DOHH2 (cell line): Measurements from ENCODE around the gene FKBP8.
"Not testable (repeated sequence)": the region's sequence is repeated elsewhere in the genome, so short reads cannot be mapped to it uniquely, and the experiment has no call there.

Experiments
- H3F3A ChIP-seq: fragments of 200-600 bp; sonication (generic), shearing (Covaris generic); 2 replicates; pipeline ENCODE4 v1.6.0; 2016; ENCODE audit warnings: antibody characterized with exemption, mild to moderate bottlenecking; ENCODE audit not compliant: control insufficient read depth, insufficient read depth
- H3K27ac ChIP-seq: fragments of 200-600 bp; sonication (generic); 2 replicates; pipeline ENCODE4 v1.5.1; 2014; ENCODE audit warnings: low read depth, mild to moderate bottlenecking, low read length, moderate library complexity
- H3K27me3 ChIP-seq: fragments of 200-600 bp; sonication (generic); 2 replicates; pipeline ENCODE4 v1.6.1; 2014; ENCODE audit warnings: mild to moderate bottlenecking, low read length, mixed read lengths; ENCODE audit not compliant: control insufficient read depth
- H3K36me3 ChIP-seq: fragments of 200-600 bp; sonication (generic); 2 replicates; pipeline ENCODE4 v1.6.1; 2014; ENCODE audit warnings: mild to moderate bottlenecking, low read length, moderate library complexity, mixed read lengths; ENCODE audit not compliant: control insufficient read depth
- H3K4me1 ChIP-seq: fragments of 200-600 bp; sonication (generic); 2 replicates; pipeline ENCODE4 v1.6.1; 2014; ENCODE audit warnings: mild to moderate bottlenecking, low read length, mixed read lengths; ENCODE audit not compliant: control insufficient read depth
- H3K4me2 ChIP-seq: fragments of 200-600 bp; sonication (generic); 2 replicates; pipeline ENCODE4 v1.6.0; 2014; ENCODE audit warnings: mild to moderate bottlenecking, low read length, moderate library complexity
- H3K4me3 ChIP-seq: fragments of 200-600 bp; sonication (generic); 2 replicates; pipeline ENCODE4 v1.5.1; 2014; ENCODE audit warnings: mild to moderate bottlenecking, low read length, mixed read lengths
- H3K79me2 ChIP-seq: fragments of 200-600 bp; sonication (generic); 2 replicates; pipeline ENCODE4 v1.6.1; 2014; ENCODE audit warnings: mild to moderate bottlenecking, low read length, mixed read lengths; ENCODE audit not compliant: control insufficient read depth
- H3K9me2 ChIP-seq: fragments of 200-600 bp; sonication (generic); replicated peaks from 2 replicates; pipeline ENCODE4 v1.6.1; 2014; ENCODE audit warnings: mild to moderate bottlenecking, low read length, mixed read lengths; ENCODE audit not compliant: control insufficient read depth
- H3K9me3 ChIP-seq: fragments of 200-600 bp; sonication (generic); 2 replicates; pipeline ENCODE4 v1.6.1; 2014; ENCODE audit warnings: antibody characterized with exemption, low read length, mixed read lengths; ENCODE audit not compliant: control insufficient read depth, insufficient read depth
- H4K20me1 ChIP-seq: fragments of 200-600 bp; sonication (generic); 2 replicates; pipeline ENCODE4 v1.6.0; 2014; ENCODE audit warnings: low read depth, mild to moderate bottlenecking, antibody characterized with exemption, low read length, moderate library complexity; ENCODE audit not compliant: control insufficient read depth, insufficient read depth
- EZH2phosphoT487 ChIP-seq: fragments of 200-600 bp; sonication (generic); IDR thresholded peaks from 2 replicates; pipeline ENCODE4 v1.6.1; 2017; ENCODE audit warnings: borderline replicate concordance, mild to moderate bottlenecking, antibody characterized with exemption, low read length, moderate library complexity, mixed read lengths
- TF ChIP-seq, protein P1 (sequence below): fragments of 200-600 bp; sonication (generic); IDR thresholded peaks from one replicate; pipeline ENCODE4 v1.5.1; 2014; ENCODE audit warnings: antibody characterized with exemption, mild to moderate bottlenecking, low read depth, low read length; ENCODE audit not compliant: poor library complexity, severe bottlenecking

FKBP8 gene

DNA sequence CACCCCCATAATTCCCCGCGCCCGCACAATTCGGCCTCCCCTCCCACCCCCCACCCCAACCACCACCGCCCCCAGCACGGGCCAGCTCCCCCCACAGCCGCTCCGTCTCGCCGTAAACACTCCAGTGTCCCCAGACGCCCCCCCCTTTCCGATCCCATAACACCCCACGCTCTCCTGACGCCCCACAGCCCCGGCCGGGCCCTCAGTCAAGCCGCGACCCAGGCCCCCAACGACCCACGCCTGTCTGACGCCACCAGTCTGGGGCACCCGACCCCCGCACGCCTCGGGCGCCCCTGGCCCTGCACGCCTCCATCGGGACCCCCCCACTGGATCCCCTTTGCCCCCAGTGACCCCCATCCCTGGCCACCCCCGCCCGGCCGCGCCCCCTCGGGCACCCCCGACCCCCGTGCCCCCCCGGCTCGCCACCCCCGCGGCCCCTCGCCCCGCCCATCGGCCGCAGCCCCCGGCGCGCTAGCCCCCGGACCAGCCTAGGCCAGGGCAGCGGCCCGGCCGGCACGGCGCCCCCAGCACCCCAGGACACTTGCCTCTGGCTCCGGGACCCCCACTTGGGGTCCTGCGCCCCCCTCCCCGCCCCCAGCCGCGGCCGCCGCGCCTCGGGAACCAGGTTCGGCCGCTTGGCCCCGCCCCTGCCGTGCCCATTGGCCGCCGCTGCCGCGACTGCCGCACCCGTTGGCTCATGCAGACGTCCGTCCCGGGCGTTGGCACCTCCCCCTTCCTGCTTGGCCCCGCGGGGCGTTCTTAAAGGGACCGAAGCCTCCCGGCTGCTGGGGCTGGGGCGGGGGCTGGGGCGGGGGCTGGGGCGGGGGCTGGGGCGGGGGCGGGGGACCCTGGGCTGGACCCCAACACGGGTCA is at the start of gene FKBP8:
Gene FKBP8 (minus strand): TSS at position 633 of the 873 bp plus-strand sequence. CDS start 1,603 bp downstream, outside the sequence.
- H3K9me3 ChIP-seq = no peaks in the 10 kb centered on the region
- H3K9me2 ChIP-seq = no peaks in the 10 kb centered on the region
- no peaks in the 10 kb centered on the region for H4K20me1 ChIP-seq
- H3K27ac ChIP-seq = peak within 1 kb of the TSS; percentile 14; the same call in 1 of the 2 replicates
- TF ChIP-seq EZH2phosphoT487 = no peak
- TF ChIP-seq, protein P1, sequence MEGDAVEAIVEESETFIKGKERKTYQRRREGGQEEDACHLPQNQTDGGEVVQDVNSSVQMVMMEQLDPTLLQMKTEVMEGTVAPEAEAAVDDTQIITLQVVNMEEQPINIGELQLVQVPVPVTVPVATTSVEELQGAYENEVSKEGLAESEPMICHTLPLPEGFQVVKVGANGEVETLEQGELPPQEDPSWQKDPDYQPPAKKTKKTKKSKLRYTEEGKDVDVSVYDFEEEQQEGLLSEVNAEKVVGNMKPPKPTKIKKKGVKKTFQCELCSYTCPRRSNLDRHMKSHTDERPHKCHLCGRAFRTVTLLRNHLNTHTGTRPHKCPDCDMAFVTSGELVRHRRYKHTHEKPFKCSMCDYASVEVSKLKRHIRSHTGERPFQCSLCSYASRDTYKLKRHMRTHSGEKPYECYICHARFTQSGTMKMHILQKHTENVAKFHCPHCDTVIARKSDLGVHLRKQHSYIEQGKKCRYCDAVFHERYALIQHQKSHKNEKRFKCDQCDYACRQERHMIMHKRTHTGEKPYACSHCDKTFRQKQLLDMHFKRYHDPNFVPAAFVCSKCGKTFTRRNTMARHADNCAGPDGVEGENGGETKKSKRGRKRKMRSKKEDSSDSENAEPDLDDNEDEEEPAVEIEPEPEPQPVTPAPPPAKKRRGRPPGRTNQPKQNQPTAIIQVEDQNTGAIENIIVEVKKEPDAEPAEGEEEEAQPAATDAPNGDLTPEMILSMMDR = no peak
- H3K27me3 ChIP-seq = no peaks in the 10 kb centered on the region
- peaks cover 13% of the 10 kb centered on the region for H3K79me2 ChIP-seq
- peak within 1 kb of the TSS; percentile 89 for H3K4me3 ChIP-seq
- no peaks in the 10 kb centered on the region for H3F3A ChIP-seq
- H3K4me1 ChIP-seq = peaks cover 20% of the 10 kb centered on the region
- H3K4me2 ChIP-seq = peak within 1 kb of the TSS; percentile 97
- peaks cover 27% of the 10 kb centered on the region for H3K36me3 ChIP-seq

- H3K27ac ChIP-seq, H4K20me1 ChIP-seq, H3K9me3 ChIP-seq, H3K4me3 ChIP-seq, H3K9me2 ChIP-seq, H3K27me3 ChIP-seq, H3K4me2 ChIP-seq: not testable (repeated sequence)
- Histone ChIP-seq H3F3A (peaks cover 12% of the 10 kb centered on the region), H3K4me1 (peaks cover 56% of the 10 kb centered on the region), H3K79me2 (peaks cover 18% of the 10 kb centered on the region), H3K36me3 (peaks cover 22% of the 10 kb centered on the region)
Measured at GRCh38 chr19:18592732-18593131, 49.4 kb upstream of the FKBP8 start.

GRCh38 chr19:18591735-18592385 is 48.5 kb upstream of the FKBP8 start:
- TF ChIP-seq EZH2phosphoT487 = no peak
- TF ChIP-seq, protein P1 = no peak
- Histone ChIP-seq H3K4me2 (no peak overlapping the region), H3K9me2 (no peaks in the 10 kb centered on the region), H4K20me1 (no peaks in the 10 kb centered on the region), H3K4me1 (peaks cover 55% of the 10 kb centered on the region), H3K9me3 (no peaks in the 10 kb centered on the region), H3K79me2 (peaks cover 18% of the 10 kb centered on the region), H3K4me3 (no peak overlapping the region), H3K27me3 (no peaks in the 10 kb centered on the region), H3F3A (peaks cover 15% of the 10 kb centered on the region), H3K27ac (no peak overlapping the region), H3K36me3 (peaks cover 22% of the 10 kb centered on the region)
